ENCODE data around the gene IFT122.

IFT122 gene

GRCh38 chr3:129555153-129555550 is 115.1 kb downstream of the IFT122 start:
- peaks cover 16% of the 10 kb centered on the region for H3K4me1 ChIP-seq (ENCODE audit: insufficient read depth, low read length, severe bottlenecking)

DNA sequence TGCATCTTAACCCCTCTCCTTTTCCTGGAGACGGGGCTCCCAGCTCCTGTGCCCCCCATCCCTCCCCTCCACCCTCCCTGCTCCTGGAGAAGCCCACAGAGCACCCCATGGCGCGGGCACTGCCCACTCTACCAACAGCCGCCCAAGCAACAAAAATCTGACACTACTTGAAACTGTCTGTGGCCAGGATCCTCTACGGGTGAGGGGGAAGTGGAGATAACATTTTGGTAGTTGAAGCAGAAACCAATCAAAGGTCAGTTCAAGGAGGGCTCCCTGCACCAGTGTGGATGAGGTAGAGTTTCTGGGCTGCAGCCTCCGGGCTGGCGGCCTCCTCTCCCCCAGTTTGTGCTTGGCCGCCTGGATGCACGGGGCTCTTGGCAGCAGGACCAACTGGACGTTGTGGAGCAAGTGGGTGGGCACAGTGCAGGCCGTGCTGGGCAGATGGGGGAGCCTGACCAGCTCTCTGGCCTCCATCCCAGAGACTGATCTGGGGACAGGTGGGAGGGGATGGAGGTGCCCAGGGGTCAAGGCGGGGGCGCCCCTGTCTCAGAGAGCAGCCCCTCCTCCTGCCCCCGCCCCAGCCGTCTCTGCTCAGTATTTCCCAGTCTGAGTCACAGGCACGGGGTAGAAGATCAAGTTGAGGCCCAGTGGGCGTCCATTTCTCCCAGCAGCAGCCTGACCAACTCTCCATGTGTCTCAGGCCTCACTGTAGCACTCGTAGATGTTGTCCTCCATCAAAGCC is 115.8 kb downstream of the IFT122 start:
- no peak overlapping the region for H3K9ac ChIP-seq (ENCODE audit: low read length)
- TF ChIP-seq CTCF (IDR thresholded peaks at IDR 0.05; ENCODE audit: low read length) (no peak), EZH2 (IDR thresholded peaks at IDR 0.05; ENCODE audit: borderline replicate concordance, low read length) (no peak)
- H3K4me3 ChIP-seq (ENCODE audit: low read depth, low read length, poor library complexity, severe bottlenecking), result no peak overlapping the region
- H3K4me2 ChIP-seq (ENCODE audit: low read length), result no peak overlapping the region
- H3K27ac ChIP-seq (ENCODE audit: low read depth, low read length, poor library complexity, severe bottlenecking), result no peak overlapping the region
- H3K9me3 ChIP-seq (ENCODE audit: low read length), result no peaks in the 10 kb centered on the region
- no peaks in the 10 kb centered on the region for H3K36me3 ChIP-seq (ENCODE audit: insufficient read depth, low read length)
- no peaks in the 10 kb centered on the region for H3F3A ChIP-seq (ENCODE audit: insufficient read depth, low read length)
- no peaks in the 10 kb centered on the region for H4K20me1 ChIP-seq (ENCODE audit: insufficient read depth, low read length)
- H3K27me3 ChIP-seq (ENCODE audit: insufficient read depth, low read length), result peaks cover 28% of the 10 kb centered on the region
- no peak overlapping the region for H2AFZ ChIP-seq (ENCODE audit: low read length)
- peaks cover 16% of the 10 kb centered on the region for H3K4me1 ChIP-seq (ENCODE audit: insufficient read depth, low read length, severe bottlenecking)
- no peaks in the 10 kb centered on the region for H3K9me2 ChIP-seq (ENCODE audit: low read depth, low read length)
- no peaks in the 10 kb centered on the region for H3K79me2 ChIP-seq (ENCODE audit: insufficient read depth, low read length)

More at GRCh38 chr3:129555153-129555550, 115.1 kb downstream of the IFT122 start:
- Histone ChIP-seq H3F3A (ENCODE audit: insufficient read depth, low read length) (no peaks in the 10 kb centered on the region), H3K9ac (ENCODE audit: low read length) (no peak overlapping the region), H3K4me2 (ENCODE audit: low read length) (no peak overlapping the region), H3K27me3 (ENCODE audit: insufficient read depth, low read length) (peaks cover 28% of the 10 kb centered on the region), H3K9me3 (ENCODE audit: low read length) (no peaks in the 10 kb centered on the region), H2AFZ (ENCODE audit: low read length) (no peak overlapping the region), H3K27ac (ENCODE audit: low read depth, low read length, poor library complexity, severe bottlenecking) (no peak overlapping the region), H3K79me2 (ENCODE audit: insufficient read depth, low read length) (no peaks in the 10 kb centered on the region), H3K36me3 (ENCODE audit: insufficient read depth, low read length) (no peaks in the 10 kb centered on the region), H4K20me1 (ENCODE audit: insufficient read depth, low read length) (no peaks in the 10 kb centered on the region), H3K9me2 (ENCODE audit: low read depth, low read length) (no peaks in the 10 kb centered on the region), H3K4me3 (ENCODE audit: low read depth, low read length, poor library complexity, severe bottlenecking) (no peak overlapping the region)
- TF ChIP-seq CTCF (IDR thresholded peaks at IDR 0.05; ENCODE audit: low read length), result no peak
- TF ChIP-seq EZH2 (IDR thresholded peaks at IDR 0.05; ENCODE audit: borderline replicate concordance, low read length), result no peak

GRCh38 chr3:129556358-129556695 is 116.3 kb downstream of the IFT122 start:
- H3K9me2 ChIP-seq (ENCODE audit: low read depth, low read length), result no peaks in the 10 kb centered on the region
- H3K79me2 ChIP-seq (ENCODE audit: insufficient read depth, low read length), result no peaks in the 10 kb centered on the region
- H4K20me1 ChIP-seq (ENCODE audit: insufficient read depth, low read length), result no peaks in the 10 kb centered on the region
- H3K9ac ChIP-seq (ENCODE audit: low read length), result no peak overlapping the region
- peaks cover 28% of the 10 kb centered on the region for H3K27me3 ChIP-seq (ENCODE audit: insufficient read depth, low read length)
- no peak overlapping the region for H3K4me3 ChIP-seq (ENCODE audit: low read depth, low read length, poor library complexity, severe bottlenecking)
- H3K36me3 ChIP-seq (ENCODE audit: insufficient read depth, low read length), result no peaks in the 10 kb centered on the region
- no peak overlapping the region for H3K27ac ChIP-seq (ENCODE audit: low read depth, low read length, poor library complexity, severe bottlenecking)
- H3K9me3 ChIP-seq (ENCODE audit: low read length), result no peaks in the 10 kb centered on the region
- H3K4me1 ChIP-seq (ENCODE audit: insufficient read depth, low read length, severe bottlenecking), result peaks cover 16% of the 10 kb centered on the region
- TF ChIP-seq CTCF (IDR thresholded peaks at IDR 0.05; ENCODE audit: low read length) (no peak), EZH2 (IDR thresholded peaks at IDR 0.05; ENCODE audit: borderline replicate concordance, low read length) (no peak)
- H3F3A ChIP-seq (ENCODE audit: insufficient read depth, low read length), result no peaks in the 10 kb centered on the region
- H2AFZ ChIP-seq (ENCODE audit: low read length), result no peak overlapping the region
- no peak overlapping the region for H3K4me2 ChIP-seq (ENCODE audit: low read length)
